Adipocyte (in vitro differentiated cells): ENCODE measurements around the gene SP1.
"Not testable (repeated sequence)": the region's sequence is repeated elsewhere in the genome, so short reads cannot be mapped to it uniquely, and the experiment has no call there.

Source experiments
- DNase-seq: peaks from one replicate; pipeline ENCODE4 v3.0.0-alpha.2; 2015; ENCODE audit warnings: low read depth
- H3K27me3 ChIP-seq: replicated peaks from 2 replicates; pipeline ENCODE4 v1.7.0; 2013; ENCODE audit warnings: mild to moderate bottlenecking, low read length, moderate library complexity; ENCODE audit not compliant: control insufficient read depth, insufficient read depth
- H3K36me3 ChIP-seq: 2 replicates; pipeline ENCODE4 v1.7.0; 2013; ENCODE audit warnings: low read length, mild to moderate bottlenecking, moderate library complexity; ENCODE audit not compliant: control insufficient read depth, insufficient read depth, severe bottlenecking
- H3K4me1 ChIP-seq: 2 replicates; pipeline ENCODE4 v1.7.0; 2013; ENCODE audit warnings: mild to moderate bottlenecking, low read length, moderate library complexity; ENCODE audit not compliant: control insufficient read depth, insufficient read depth
- H3K4me3 ChIP-seq: 2 replicates; pipeline ENCODE4 v1.7.0; 2013; ENCODE audit warnings: mild to moderate bottlenecking, low read length, moderate library complexity
- H3K9ac ChIP-seq: 2 replicates; pipeline ENCODE4 v1.7.0; 2013; ENCODE audit warnings: mild to moderate bottlenecking, low read length, moderate library complexity
- H3K9me3 ChIP-seq: 2 replicates; pipeline ENCODE4 v1.7.0; 2013; ENCODE audit warnings: mild to moderate bottlenecking, low read length, moderate library complexity; ENCODE audit not compliant: control insufficient read depth

The SP1 gene

GRCh38 chr12:53435326-53435725 is 55.4 kb downstream of the SP1 start:
- not testable (repeated sequence) for H3K36me3 ChIP-seq, H3K9me3 ChIP-seq, DNase-seq, H3K4me1 ChIP-seq, H3K27me3 ChIP-seq, H3K9ac ChIP-seq, H3K4me3 ChIP-seq

DNA sequence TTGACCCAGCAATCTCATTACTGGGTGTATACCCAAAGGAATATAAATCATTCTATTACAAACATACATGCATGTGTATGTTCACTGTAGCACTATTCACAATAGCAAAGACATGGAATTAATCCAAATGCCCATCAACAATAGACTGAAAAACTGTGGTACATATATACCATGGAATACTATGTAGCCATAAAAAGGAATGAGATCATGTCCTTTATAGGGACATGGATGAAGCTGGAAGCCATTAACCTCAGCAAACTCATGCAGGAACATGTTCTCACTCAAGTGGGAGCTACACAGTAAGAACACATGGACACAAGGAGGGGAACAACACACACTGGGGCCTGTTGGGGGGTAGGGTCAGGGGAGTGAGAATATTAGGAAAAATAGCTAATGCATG is 59.6 kb downstream of the SP1 start:
- H3K4me3 ChIP-seq, H3K9me3 ChIP-seq, H3K27me3 ChIP-seq, H3K9ac ChIP-seq, DNase-seq, H3K36me3 ChIP-seq: not testable (repeated sequence)
- H3K4me1 ChIP-seq = peaks cover 12% of the 10 kb centered on the region

- peak; percentile 100 for DNase-seq
- Histone ChIP-seq H3K27me3 (no peaks in the 10 kb centered on the region), H3K4me3 (peak within 1 kb of the TSS; percentile 97), H3K9me3 (no peaks in the 10 kb centered on the region), H3K36me3 (peaks cover 22% of the 10 kb centered on the region), H3K4me1 (peaks cover 16% of the 10 kb centered on the region), H3K9ac (peak within 1 kb of the TSS; percentile 97)
Measured at GRCh38 chr12:53441040-53441833, 61.3 kb downstream of the SP1 start, which contains the start of gene PRR13. Gene PRR13, plus strand, starts transcription at chr12:53441734. Its CDS starts 981 bp downstream, at chr12:53442715.

- peaks cover 16% of the 10 kb centered on the region for H3K4me1 ChIP-seq
- H3K4me3 ChIP-seq = no peak overlapping the region
- DNase-seq = no peak
- H3K9ac ChIP-seq = no peak overlapping the region
- H3K9me3 ChIP-seq = no peaks in the 10 kb centered on the region
- H3K27me3 ChIP-seq = no peaks in the 10 kb centered on the region
- peaks cover 41% of the 10 kb centered on the region for H3K36me3 ChIP-seq
Measured at GRCh38 chr12:53443955-53444354, 64.0 kb downstream of the SP1 start.

GRCh38 chr12:53444593-53445325 is 64.8 kb downstream of the SP1 start:
- not testable (repeated sequence) for H3K4me3 ChIP-seq, H3K9me3 ChIP-seq, H3K9ac ChIP-seq, DNase-seq, H3K27me3 ChIP-seq
- Histone ChIP-seq H3K36me3 (peaks cover 41% of the 10 kb centered on the region), H3K4me1 (peaks cover 16% of the 10 kb centered on the region)

DNA sequence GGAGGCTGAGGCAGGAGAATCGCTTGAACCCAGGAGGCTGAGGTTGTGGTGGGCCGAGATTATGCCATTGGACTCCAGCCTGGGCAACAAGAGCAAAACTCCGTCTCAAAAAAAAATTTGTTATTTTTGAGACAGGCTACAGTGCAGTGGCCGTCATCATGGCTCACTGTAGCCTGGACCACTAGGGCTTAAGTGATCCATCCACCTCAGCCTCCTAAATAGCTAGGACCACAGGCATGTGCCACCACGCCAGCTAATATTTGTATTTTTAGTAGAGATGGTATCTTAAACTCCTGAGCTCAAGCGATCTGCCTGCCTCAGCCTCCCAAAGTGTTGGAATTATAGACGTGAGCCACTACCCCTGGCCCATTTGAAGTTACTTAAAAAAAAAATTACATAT is 71.0 kb downstream of the SP1 start:
- Histone ChIP-seq H3K9me3 (no peaks in the 10 kb centered on the region), H3K4me3 (no peak overlapping the region), H3K27me3 (no peaks in the 10 kb centered on the region), H3K4me1 (peaks cover 22% of the 10 kb centered on the region), H3K36me3 (peaks cover 40% of the 10 kb centered on the region), H3K9ac (no peak overlapping the region)
- no peak for DNase-seq

GRCh38 chr12:53451661-53452158 is 71.7 kb downstream of the SP1 start, which contains the start of gene PCBP2:
Gene PCBP2, plus strand, starts transcription at chr12:53452102. Its CDS starts 2,699 bp downstream, at chr12:53454801.
- peak within 1 kb of the TSS; percentile 88 for H3K4me3 ChIP-seq
- H3K27me3 ChIP-seq = no peaks in the 10 kb centered on the region
- H3K36me3 ChIP-seq = peaks cover 41% of the 10 kb centered on the region
- peak within 1 kb of the TSS; percentile 95 for H3K9ac ChIP-seq
- H3K4me1 ChIP-seq = peaks cover 22% of the 10 kb centered on the region
- DNase-seq = peak; percentile 100
- H3K9me3 ChIP-seq = no peaks in the 10 kb centered on the region

- Histone ChIP-seq H3K36me3 (peaks cover 45% of the 10 kb centered on the region), H3K9me3 (no peaks in the 10 kb centered on the region), H3K4me1 (peaks cover 22% of the 10 kb centered on the region), H3K9ac (peak overlapping the region; percentile 95), H3K27me3 (no peaks in the 10 kb centered on the region), H3K4me3 (peak overlapping the region; percentile 88)
- DNase-seq = peak; percentile 94
Measured at GRCh38 chr12:53452159-53453077, 72.4 kb downstream of the SP1 start.

DNA sequence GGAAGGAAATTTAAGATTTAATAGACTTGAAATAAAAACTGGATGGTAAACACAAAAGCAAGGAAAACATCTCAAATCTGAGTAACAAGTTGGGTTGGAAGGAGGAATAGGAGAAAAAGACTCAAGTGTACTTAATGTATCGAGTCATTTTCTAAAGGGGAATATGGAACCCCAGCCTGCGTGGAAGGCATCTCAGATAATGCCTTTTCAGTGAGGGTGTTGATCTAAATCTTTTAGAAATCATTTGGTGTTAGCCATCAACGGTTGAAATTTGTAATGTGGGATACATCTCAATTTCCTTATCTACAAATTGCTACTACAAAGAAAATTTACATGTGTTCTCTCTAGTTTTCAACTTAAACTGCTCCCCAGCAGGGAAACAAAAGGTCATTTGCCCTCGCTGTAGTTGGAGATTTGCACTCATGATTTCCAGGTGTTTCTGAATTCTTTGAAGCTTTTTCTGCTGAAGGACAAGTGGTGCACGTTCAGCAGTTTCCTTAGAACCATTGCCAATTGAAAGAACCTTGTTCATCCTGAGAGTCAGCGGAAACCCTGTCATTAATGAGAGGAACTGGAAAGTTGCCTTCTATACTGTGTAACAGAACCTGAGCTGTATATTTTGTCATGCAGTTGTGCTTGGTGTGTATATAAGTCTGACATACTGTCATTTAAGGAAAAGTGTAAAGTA is 74.1 kb downstream of the SP1 start:
- no peak for DNase-seq
- Histone ChIP-seq H3K27me3 (no peaks in the 10 kb centered on the region), H3K9me3 (no peaks in the 10 kb centered on the region), H3K9ac (peak overlapping the region; percentile 95), H3K36me3 (peaks cover 51% of the 10 kb centered on the region), H3K4me3 (peak overlapping the region; percentile 88), H3K4me1 (peaks cover 22% of the 10 kb centered on the region)

DNA sequence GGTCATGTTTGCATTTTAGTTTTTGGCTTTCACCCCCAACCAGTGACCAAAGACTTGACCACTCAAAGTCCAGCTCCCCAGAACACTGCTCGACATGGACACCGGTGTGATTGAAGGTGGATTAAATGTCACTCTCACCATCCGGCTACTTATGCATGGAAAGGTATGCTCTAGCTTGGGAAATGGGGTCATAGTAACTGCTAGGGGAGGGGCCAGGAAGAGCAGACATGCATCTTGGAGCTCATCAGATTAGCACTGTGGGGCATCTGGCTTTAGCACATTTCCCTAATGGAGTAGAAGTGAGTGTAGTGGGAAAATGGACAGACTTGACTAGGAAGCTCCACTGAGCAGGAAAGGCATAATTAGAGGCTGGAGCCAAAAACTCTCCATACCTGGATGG is 74.7 kb downstream of the SP1 start:
- H3K4me3 ChIP-seq = peak overlapping the region; percentile 88
- no peaks in the 10 kb centered on the region for H3K27me3 ChIP-seq
- H3K4me1 ChIP-seq = peaks cover 22% of the 10 kb centered on the region
- no peak for DNase-seq
- H3K9ac ChIP-seq = peak overlapping the region; percentile 95
- H3K9me3 ChIP-seq = no peaks in the 10 kb centered on the region
- H3K36me3 ChIP-seq = peaks cover 57% of the 10 kb centered on the region
